Tibial nerve (tissue), 4 donors: ENCODE measurements around the gene ARMH2. TPM values are rescaled to one million over a fixed set of nuclear protein-coding genes. Genes with fewer than 3 reads are reported as not detected.

Source experiments
- DNase-seq, 2 donors: peaks; one replicate each; pipeline ENCODE4 v3.0.0-alpha.2; 2019; ENCODE audit warnings: low spot score in 2 of 2
- H3K27ac ChIP-seq, 4 donors: fragments of 200-600 bp; sonication (generic) in 3 of 4; one replicate each; pipeline ENCODE4 v1.5.1; 2017 to 2019; ENCODE audit warnings: mild to moderate bottlenecking in 1 of 4
- H3K27me3 ChIP-seq, 2 donors: fragments of 200-600 bp; sonication (generic) in 1 of 2; one replicate each; pipeline versions ENCODE4 v1.5.1 to v1.6.0; 2017 to 2019
- H3K36me3 ChIP-seq, 3 donors: fragments of 200-600 bp; sonication (generic); one replicate each; pipeline ENCODE4 v1.5.1; 2018 to 2019
- H3K4me1 ChIP-seq, 4 donors: fragments of 200-600 bp; sonication (generic) in 3 of 4; one replicate each; pipeline ENCODE4 v1.5.1; 2017 to 2019
- H3K4me3 ChIP-seq, 4 donors: fragments of 200-600 bp; sonication (generic) in 3 of 4; one replicate each; pipeline ENCODE4 v1.5.1; 2017 to 2019; ENCODE audit warnings: mild to moderate bottlenecking in 1 of 4, moderate library complexity in 1 of 4
- H3K9me3 ChIP-seq, 4 donors: fragments of 200-600 bp; sonication (generic) in 3 of 4; one replicate each; pipeline ENCODE4 v1.5.1; 2017 to 2019
- CTCF ChIP-seq, 5 experiments: fragments of 200-600 bp in 3 of 5; fragments of 450-650 bp in 2 of 5; sonication (generic) in 3 of 5; IDR thresholded peaks; one replicate each; pipeline ENCODE4 v1.5.1; 2016 to 2019; ENCODE audit warnings: antibody characterized with exemption in 5 of 5, mild to moderate bottlenecking in 3 of 5, moderate library complexity in 2 of 5
- EP300 ChIP-seq, 2 donors: sonication (generic); formaldehyde crosslinking; IDR thresholded peaks; one replicate each; pipeline ENCODE4 v1.6.1; 2017; ENCODE audit warnings: antibody characterized with exemption in 2 of 2, mild to moderate bottlenecking in 1 of 2
- POLR2A ChIP-seq, 2 donors: fragments of 450-650 bp; IDR thresholded peaks; one replicate each; pipeline ENCODE4 v1.6.1; 2017; ENCODE audit warnings: antibody characterized with exemption in 2 of 2, mild to moderate bottlenecking in 2 of 2, moderate library complexity in 2 of 2
- WGBS, 2 donors: methylation state at CpG; one replicate each; pipeline ENCODE4 v1.1.5; 2018; 5-methylcytosine and 5-hydroxymethylcytosine counted together
- total RNA-seq, 4 donors: library from RNA; depleted of rRNA; stranded (reverse); fragments of >200 nt; gene quantifications; one replicate each; pipeline ENCODE4 v1.1.0, GENCODE V29; 2016

ARMH2 gene
- total RNA-seq, 4 donors from 2014 or later: not detected

GRCh38 chr6:24821860-24822444 lies 23.2 kb upstream of the ARMH2 start:
- H3K27ac ChIP-seq: no peak overlapping the region
- no peaks in the 10 kb centered on the region for H3K4me1 ChIP-seq
- no peak overlapping the region for H3K4me3 ChIP-seq
- no peaks in the 10 kb centered on the region for H3K36me3 ChIP-seq
- TF ChIP-seq POLR2A (IDR thresholded peaks at IDR 0.05): no peak
- TF ChIP-seq EP300 (IDR thresholded peaks at IDR 0.05): no peak
- no peak for TF ChIP-seq CTCF (IDR thresholded peaks at IDR 0.05)
- H3K9me3 ChIP-seq: no peaks in the 10 kb centered on the region
- WGBS, 2 donors: 88 to 92% methylated on average over 3 of the region's 3 CpGs
- no peak for DNase-seq
- no peaks in the 10 kb centered on the region for H3K27me3 ChIP-seq

GRCh38 chr6:24818346-24818745 lies 19.6 kb upstream of the ARMH2 start:
- no peak for DNase-seq
- no peak overlapping the region for H3K4me3 ChIP-seq
- TF ChIP-seq POLR2A (IDR thresholded peaks at IDR 0.05): no peak
- no peak for TF ChIP-seq EP300 (IDR thresholded peaks at IDR 0.05)
- no peak for TF ChIP-seq CTCF (IDR thresholded peaks at IDR 0.05)
- H3K4me1 ChIP-seq: no peaks in the 10 kb centered on the region
- no peak overlapping the region for H3K27ac ChIP-seq
- no peaks in the 10 kb centered on the region for H3K9me3 ChIP-seq
- WGBS, 2 donors: 81 to 83% methylated on average over 2 of the region's 2 CpGs
- no peaks in the 10 kb centered on the region for H3K36me3 ChIP-seq
- H3K27me3 ChIP-seq: no peaks in the 10 kb centered on the region

GRCh38 chr6:24809728-24810127 lies 11.0 kb upstream of the ARMH2 start:
- WGBS, 2 donors: 79% methylated on average over 3 of the region's 3 CpGs
- Histone ChIP-seq H3K27ac (no peak overlapping the region), H3K36me3 (peaks cover 0 to 21% (median 0%) of the 10 kb centered on the region in 3 donors), H3K4me1 (no peaks in the 10 kb centered on the region), H3K27me3 (no peaks in the 10 kb centered on the region), H3K9me3 (no peaks in the 10 kb centered on the region), H3K4me3 (no peak overlapping the region)
- DNase-seq: no peak
- no peak for TF ChIP-seq POLR2A (IDR thresholded peaks at IDR 0.05)
- TF ChIP-seq CTCF (IDR thresholded peaks at IDR 0.05): no peak
- no peak for TF ChIP-seq EP300 (IDR thresholded peaks at IDR 0.05)

- Histone ChIP-seq H3K27ac (no peak overlapping the region), H3K9me3 (no peaks in the 10 kb centered on the region), H3K4me3 (no peak overlapping the region), H3K36me3 (peaks cover 0 to 22% (median 0%) of the 10 kb centered on the region in 3 donors), H3K4me1 (no peaks in the 10 kb centered on the region), H3K27me3 (no peaks in the 10 kb centered on the region)
- no peak for DNase-seq
- TF ChIP-seq EP300 (IDR thresholded peaks at IDR 0.05) (no peak), POLR2A (IDR thresholded peaks at IDR 0.05) (no peak)
- 87 to 89% methylated on average over 3 of the region's 3 CpGs for WGBS, 2 donors
These were observed 8.9 kb upstream of the ARMH2 start for GRCh38 chr6:24807584-24807983.

GRCh38 chr6:24802271-24803059 lies 3.7 kb upstream of the ARMH2 start:
- WGBS, 2 donors: 85 to 88% methylated on average over 8 of the region's 8 CpGs
- no peak for TF ChIP-seq EP300 (IDR thresholded peaks at IDR 0.05)
- TF ChIP-seq POLR2A (IDR thresholded peaks at IDR 0.05): no peak
- no peak for TF ChIP-seq CTCF (IDR thresholded peaks at IDR 0.05)

More at GRCh38 chr6:24802271-24803059, 3.7 kb upstream of the ARMH2 start:
- no peak overlapping the region for H3K4me3 ChIP-seq
- peaks cover 0 to 14% (median 0%) of the 10 kb centered on the region in 3 donors for H3K36me3 ChIP-seq
- no peak for DNase-seq
- no peaks in the 10 kb centered on the region for H3K9me3 ChIP-seq
- no peaks in the 10 kb centered on the region for H3K4me1 ChIP-seq
- H3K27me3 ChIP-seq: no peaks in the 10 kb centered on the region
- H3K27ac ChIP-seq: no peak overlapping the region
